Measurements from ENCODE around the gene COPZ2.

- TF ChIP-seq POLR2A (IDR thresholded peaks at IDR 0.05; ENCODE audit: low read length), result no peak
- no peak for TF ChIP-seq GATA1 (IDR thresholded peaks at IDR 0.05; ENCODE audit: low read depth, low read length)
Observed at GRCh38 chr17:48037838-48038323, 284 bp upstream of the COPZ2 start.

Measured in erythroblast (primary cell).